ENCODE results near the gene SPG7.

Gene SPG7

DNA sequence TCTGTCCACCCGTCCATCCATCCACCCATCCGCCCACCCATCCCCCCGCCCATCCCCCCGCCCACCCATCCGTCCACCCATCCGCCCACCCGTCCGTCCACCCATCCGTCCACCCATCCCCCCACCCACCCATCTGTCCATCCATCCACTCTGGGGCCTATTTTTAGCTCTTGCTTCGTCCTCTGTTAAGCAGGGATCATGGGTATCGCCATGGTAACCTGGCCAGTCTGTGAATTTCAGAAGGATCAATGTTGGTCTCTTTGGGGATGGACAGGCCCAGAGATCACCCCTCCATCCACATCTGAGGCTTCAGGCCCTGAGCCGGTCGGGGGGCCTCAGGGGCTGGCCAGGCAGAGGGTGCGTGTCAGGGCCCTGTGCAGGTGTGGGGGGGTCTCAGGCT lies 90.0 kb downstream of the SPG7 start:
- H2BK5ac ChIP-seq (ENCODE audit: low read depth, low read length, poor library complexity, severe bottlenecking) = no peak overlapping the region
- H3K27me3 ChIP-seq (ENCODE audit: control insufficient read depth in 1 of 2, insufficient read depth in 1 of 2, low read length in 2 of 2) = no peaks in the 10 kb centered on the region
- H2AK5ac ChIP-seq (ENCODE audit: low read length, severe bottlenecking) = no peak overlapping the region

GRCh38 chr16:89599451-89599858 lies 91.3 kb downstream of the SPG7 start:
- Histone ChIP-seq H3K79me1 (replicated peaks; ENCODE audit: low read length, poor library complexity, severe bottlenecking) (no peaks in the 10 kb centered on the region), H3K4me3 (ENCODE audit: insufficient read depth in 1 of 2, low read depth in 1 of 2, low read length in 2 of 2) (peak overlapping the region in 1 of 2 experiments; percentile 27), H3K23ac (ENCODE audit: low read length in 2 of 2) (no peak overlapping the region), H2BK5ac (ENCODE audit: low read depth, low read length, poor library complexity, severe bottlenecking) (no peak overlapping the region), H3K9ac (ENCODE audit: low read length) (no peak overlapping the region), H2BK15ac (ENCODE audit: low read depth, poor library complexity, severe bottlenecking) (no peak overlapping the region), H4K91ac (ENCODE audit: low read length) (no peak overlapping the region), H3K27me3 (ENCODE audit: control insufficient read depth in 1 of 2, insufficient read depth in 1 of 2, low read length in 2 of 2) (no peaks in the 10 kb centered on the region), H2AFZ (ENCODE audit: low read depth, low read length) (no peak overlapping the region), H3K4me2 (ENCODE audit: low read length, poor library complexity, severe bottlenecking) (no peak overlapping the region), H3K36me3 (ENCODE audit: control insufficient read depth in 1 of 2, insufficient read depth in 2 of 2, low read depth in 1 of 2, low read length in 2 of 2) (peaks cover 0 to 3% of the 10 kb centered on the region in 2 experiments), H4K8ac (ENCODE audit: low read length) (no peak overlapping the region), H2AK5ac (ENCODE audit: low read length, severe bottlenecking) (peak overlapping the region; percentile 69), H3K27ac (ENCODE audit: low read length, poor library complexity, severe bottlenecking) (no peak overlapping the region), H3K18ac (ENCODE audit: low read depth in 1 of 2, low read length in 2 of 2) (no peak overlapping the region), H3K9me3 (ENCODE audit: control insufficient read depth, low read length) (no peaks in the 10 kb centered on the region), H3K4ac (ENCODE audit: low read depth in 1 of 2, low read length in 2 of 2) (no peak overlapping the region), H3K4me1 (ENCODE audit: control insufficient read depth, insufficient read depth, low read depth, low read length) (peaks cover 27% of the 10 kb centered on the region), H2BK120ac (ENCODE audit: low read depth, low read length) (no peak overlapping the region), H3K14ac (ENCODE audit: low read length in 2 of 2) (peak overlapping the region in 1 of 2 experiments; percentile 13), H2BK12ac (ENCODE audit: low read length in 2 of 2) (peak overlapping the region in 1 of 2 experiments; percentile 17)
- WGBS = 41% methylated on average over 7 of the region's 8 CpGs
- DNase-seq = no peak

More for the DNA sequence above, 90.0 kb downstream of the SPG7 start:
- Histone ChIP-seq H2BK120ac (ENCODE audit: low read depth, low read length) (no peak overlapping the region), H3K4me3 (ENCODE audit: insufficient read depth in 1 of 2, low read depth in 1 of 2, low read length in 2 of 2) (no peak overlapping the region), H4K8ac (ENCODE audit: low read length) (no peak overlapping the region), H3K4me1 (ENCODE audit: control insufficient read depth, insufficient read depth, low read depth, low read length) (peaks cover 26% of the 10 kb centered on the region), H3K23ac (ENCODE audit: low read length in 2 of 2) (no peak overlapping the region), H3K9ac (ENCODE audit: low read length) (no peak overlapping the region), H3K14ac (ENCODE audit: low read length in 2 of 2) (no peak overlapping the region), H2BK12ac (ENCODE audit: low read length in 2 of 2) (no peak overlapping the region), H3K27ac (ENCODE audit: low read length, poor library complexity, severe bottlenecking) (no peak overlapping the region), H2AFZ (ENCODE audit: low read depth, low read length) (no peak overlapping the region), H2BK15ac (ENCODE audit: low read depth, poor library complexity, severe bottlenecking) (no peak overlapping the region), H3K36me3 (ENCODE audit: control insufficient read depth in 1 of 2, insufficient read depth in 2 of 2, low read depth in 1 of 2, low read length in 2 of 2) (peaks cover 0 to 3% of the 10 kb centered on the region in 2 experiments), H3K9me3 (ENCODE audit: control insufficient read depth, low read length) (no peaks in the 10 kb centered on the region), H3K4me2 (ENCODE audit: low read length, poor library complexity, severe bottlenecking) (no peak overlapping the region), H3K4ac (ENCODE audit: low read depth in 1 of 2, low read length in 2 of 2) (no peak overlapping the region), H3K79me1 (replicated peaks; ENCODE audit: low read length, poor library complexity, severe bottlenecking) (no peaks in the 10 kb centered on the region), H3K18ac (ENCODE audit: low read depth in 1 of 2, low read length in 2 of 2) (no peak overlapping the region), H4K91ac (ENCODE audit: low read length) (no peak overlapping the region)
- peak; percentile 77 for DNase-seq
- WGBS = no CpG with 5 or more reads among the region's 14 CpGs

GRCh38 chr16:89599902-89600301 lies 91.7 kb downstream of the SPG7 start:
- no peak overlapping the region for H4K8ac ChIP-seq (ENCODE audit: low read length)
- H3K27ac ChIP-seq (ENCODE audit: low read length, poor library complexity, severe bottlenecking) = no peak overlapping the region
- peaks cover 0 to 4% of the 10 kb centered on the region in 2 experiments for H3K27me3 ChIP-seq (ENCODE audit: control insufficient read depth in 1 of 2, insufficient read depth in 1 of 2, low read length in 2 of 2)
- H3K14ac ChIP-seq (ENCODE audit: low read length in 2 of 2) = no peak overlapping the region
- H3K4me2 ChIP-seq (ENCODE audit: low read length, poor library complexity, severe bottlenecking) = no peak overlapping the region
- H2BK15ac ChIP-seq (ENCODE audit: low read depth, poor library complexity, severe bottlenecking) = no peak overlapping the region
- H3K4ac ChIP-seq (ENCODE audit: low read depth in 1 of 2, low read length in 2 of 2) = no peak overlapping the region
- H2BK12ac ChIP-seq (ENCODE audit: low read length in 2 of 2) = peak overlapping the region in 1 of 2 experiments; percentile 17
- no peaks in the 10 kb centered on the region for H3K9me3 ChIP-seq (ENCODE audit: control insufficient read depth, low read length)
- H2BK5ac ChIP-seq (ENCODE audit: low read depth, low read length, poor library complexity, severe bottlenecking) = no peak overlapping the region
- no peak overlapping the region for H2AK5ac ChIP-seq (ENCODE audit: low read length, severe bottlenecking)
- no peaks in the 10 kb centered on the region for H3K79me1 ChIP-seq (replicated peaks; ENCODE audit: low read length, poor library complexity, severe bottlenecking)
- 91% methylated on average over 10 of the region's 10 CpGs for WGBS
- no peak overlapping the region for H3K18ac ChIP-seq (ENCODE audit: low read depth in 1 of 2, low read length in 2 of 2)
- H4K91ac ChIP-seq (ENCODE audit: low read length) = no peak overlapping the region
- H3K4me3 ChIP-seq (ENCODE audit: insufficient read depth in 1 of 2, low read depth in 1 of 2, low read length in 2 of 2) = peak overlapping the region in 1 of 2 experiments; percentile 27
- no peak for DNase-seq
- H3K36me3 ChIP-seq (ENCODE audit: control insufficient read depth in 1 of 2, insufficient read depth in 2 of 2, low read depth in 1 of 2, low read length in 2 of 2) = peaks cover 0 to 3% of the 10 kb centered on the region in 2 experiments
- H2AFZ ChIP-seq (ENCODE audit: low read depth, low read length) = no peak overlapping the region
- H3K4me1 ChIP-seq (ENCODE audit: control insufficient read depth, insufficient read depth, low read depth, low read length) = peaks cover 27% of the 10 kb centered on the region
- H3K23ac ChIP-seq (ENCODE audit: low read length in 2 of 2) = no peak overlapping the region
- no peak overlapping the region for H3K9ac ChIP-seq (ENCODE audit: low read length)
- no peak overlapping the region for H2BK120ac ChIP-seq (ENCODE audit: low read depth, low read length)

- no peaks in the 10 kb centered on the region for H3K36me3 ChIP-seq (ENCODE audit: control insufficient read depth in 1 of 2, insufficient read depth in 2 of 2, low read depth in 1 of 2, low read length in 2 of 2)
- no peak overlapping the region for H3K23ac ChIP-seq (ENCODE audit: low read length in 2 of 2)
- H4K8ac ChIP-seq (ENCODE audit: low read length) = no peak overlapping the region
- no peak overlapping the region for H2BK5ac ChIP-seq (ENCODE audit: low read depth, low read length, poor library complexity, severe bottlenecking)
- no peak overlapping the region for H3K4me2 ChIP-seq (ENCODE audit: low read length, poor library complexity, severe bottlenecking)
- no peak overlapping the region for H2AFZ ChIP-seq (ENCODE audit: low read depth, low read length)
- no peak overlapping the region for H2AK5ac ChIP-seq (ENCODE audit: low read length, severe bottlenecking)
- no peak overlapping the region for H3K18ac ChIP-seq (ENCODE audit: low read depth in 1 of 2, low read length in 2 of 2)
- no peak for DNase-seq
- H3K9ac ChIP-seq (ENCODE audit: low read length) = no peak overlapping the region
- H3K14ac ChIP-seq (ENCODE audit: low read length in 2 of 2) = peak overlapping the region in 1 of 2 experiments; percentile 2
- no peaks in the 10 kb centered on the region for H3K79me1 ChIP-seq (replicated peaks; ENCODE audit: low read length, poor library complexity, severe bottlenecking)
- H2BK120ac ChIP-seq (ENCODE audit: low read depth, low read length) = no peak overlapping the region
- H2BK12ac ChIP-seq (ENCODE audit: low read length in 2 of 2) = no peak overlapping the region
- peaks cover 0 to 9% of the 10 kb centered on the region in 2 experiments for H3K27me3 ChIP-seq (ENCODE audit: control insufficient read depth in 1 of 2, insufficient read depth in 1 of 2, low read length in 2 of 2)
- no peak overlapping the region for H3K4me3 ChIP-seq (ENCODE audit: insufficient read depth in 1 of 2, low read depth in 1 of 2, low read length in 2 of 2)
- no peaks in the 10 kb centered on the region for H3K9me3 ChIP-seq (ENCODE audit: control insufficient read depth, low read length)
- H3K4me1 ChIP-seq (ENCODE audit: control insufficient read depth, insufficient read depth, low read depth, low read length) = peaks cover 27% of the 10 kb centered on the region
- H3K27ac ChIP-seq (ENCODE audit: low read length, poor library complexity, severe bottlenecking) = no peak overlapping the region
- no peak overlapping the region for H4K91ac ChIP-seq (ENCODE audit: low read length)
- H2BK15ac ChIP-seq (ENCODE audit: low read depth, poor library complexity, severe bottlenecking) = no peak overlapping the region
- WGBS = 93% methylated on average over 12 of the region's 12 CpGs
- no peak overlapping the region for H3K4ac ChIP-seq (ENCODE audit: low read depth in 1 of 2, low read length in 2 of 2)
These were observed 92.2 kb downstream of the SPG7 start for GRCh38 chr16:89600427-89600826.
